Measurements from ENCODE around the gene SMIM23. TPM values are rescaled to one million over a fixed set of nuclear protein-coding genes. Genes with fewer than 3 reads are reported as not detected.

The SMIM23 gene
- polyA plus RNA-seq, 1 of the 3 experiments (the other 2 are of a cell fraction), result not detected

DNA sequence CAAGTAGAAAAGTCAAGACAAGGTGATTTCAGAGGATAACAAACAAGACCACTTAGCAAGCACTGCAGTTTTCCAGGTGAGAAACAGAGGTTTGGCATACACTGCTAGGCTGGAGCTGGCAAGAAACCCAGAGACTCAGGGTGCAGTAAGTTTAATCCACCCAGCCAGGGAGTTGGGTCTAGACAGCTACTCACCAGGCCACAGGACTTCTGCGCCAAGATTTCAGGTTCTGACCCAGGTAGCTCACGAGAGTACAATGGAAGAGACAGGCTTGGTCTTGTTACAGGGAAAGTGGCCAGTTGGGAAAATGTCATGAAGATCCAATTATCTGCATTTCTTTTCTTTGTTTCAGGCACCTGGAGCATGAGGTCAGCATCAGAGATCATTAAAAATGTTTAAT lies 9.8 kb downstream of the SMIM23 start:
- H3K9me2 ChIP-seq, result no peaks in the 10 kb centered on the region

DNA sequence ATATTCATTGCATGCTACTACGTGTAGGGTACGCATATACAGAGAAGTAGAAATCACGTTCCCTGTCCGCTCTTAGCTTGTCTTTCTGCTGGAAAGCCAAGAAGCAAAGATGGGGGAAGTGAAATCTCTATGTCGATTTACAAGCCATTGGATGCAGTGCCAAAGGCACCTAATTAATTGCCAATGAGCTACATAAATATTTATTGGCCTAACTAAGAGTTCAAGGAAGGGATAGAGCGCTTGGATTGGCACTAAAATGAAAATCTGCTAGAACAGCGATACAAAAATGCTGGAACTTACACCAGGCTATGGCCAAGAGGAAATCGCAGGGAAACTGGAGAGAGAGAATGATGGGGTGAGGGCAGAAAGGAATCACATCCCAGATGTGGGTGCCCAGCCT lies 10.8 kb downstream of the SMIM23 start:
- POLR2A ChIA-PET, result no interaction called here
- Histone ChIP-seq H3K36me3 (replicated peaks in 1 of 2; ENCODE audit: control insufficient read depth in 1 of 2, insufficient read depth in 2 of 2, low read length in 1 of 2) (no peaks in the 10 kb centered on the region), H3K27me3 (ENCODE audit: insufficient read depth) (no peaks in the 10 kb centered on the region), H3K79me2 (ENCODE audit: insufficient read depth) (no peaks in the 10 kb centered on the region), H3K9ac (no peak overlapping the region), H2AFZ (ENCODE audit: low read depth) (no peak overlapping the region), H3K9me3 (no peaks in the 10 kb centered on the region), H4K20me1 (ENCODE audit: insufficient read depth) (no peaks in the 10 kb centered on the region), H3K4me1 (ENCODE audit: control insufficient read depth in 1 of 2, insufficient read depth in 2 of 2, low read depth in 1 of 2, low read length in 1 of 2) (no peaks in the 10 kb centered on the region), H3K4me2 (no peak overlapping the region), H3K27ac (ENCODE audit: low read depth in 2 of 2, low read length in 1 of 2) (no peak overlapping the region), H3F3A (replicated peaks; ENCODE audit: insufficient read depth) (no peaks in the 10 kb centered on the region), H3K4me3 (ENCODE audit: low read depth in 2 of 2, low read length in 1 of 2) (no peak overlapping the region), H3K9me2 (no peaks in the 10 kb centered on the region)
- WGBS (ENCODE audit: low lambda C conversion rate), result 57% methylated on average over 8 of the region's 8 CpGs
- TF ChIP-seq, protein P1, sequence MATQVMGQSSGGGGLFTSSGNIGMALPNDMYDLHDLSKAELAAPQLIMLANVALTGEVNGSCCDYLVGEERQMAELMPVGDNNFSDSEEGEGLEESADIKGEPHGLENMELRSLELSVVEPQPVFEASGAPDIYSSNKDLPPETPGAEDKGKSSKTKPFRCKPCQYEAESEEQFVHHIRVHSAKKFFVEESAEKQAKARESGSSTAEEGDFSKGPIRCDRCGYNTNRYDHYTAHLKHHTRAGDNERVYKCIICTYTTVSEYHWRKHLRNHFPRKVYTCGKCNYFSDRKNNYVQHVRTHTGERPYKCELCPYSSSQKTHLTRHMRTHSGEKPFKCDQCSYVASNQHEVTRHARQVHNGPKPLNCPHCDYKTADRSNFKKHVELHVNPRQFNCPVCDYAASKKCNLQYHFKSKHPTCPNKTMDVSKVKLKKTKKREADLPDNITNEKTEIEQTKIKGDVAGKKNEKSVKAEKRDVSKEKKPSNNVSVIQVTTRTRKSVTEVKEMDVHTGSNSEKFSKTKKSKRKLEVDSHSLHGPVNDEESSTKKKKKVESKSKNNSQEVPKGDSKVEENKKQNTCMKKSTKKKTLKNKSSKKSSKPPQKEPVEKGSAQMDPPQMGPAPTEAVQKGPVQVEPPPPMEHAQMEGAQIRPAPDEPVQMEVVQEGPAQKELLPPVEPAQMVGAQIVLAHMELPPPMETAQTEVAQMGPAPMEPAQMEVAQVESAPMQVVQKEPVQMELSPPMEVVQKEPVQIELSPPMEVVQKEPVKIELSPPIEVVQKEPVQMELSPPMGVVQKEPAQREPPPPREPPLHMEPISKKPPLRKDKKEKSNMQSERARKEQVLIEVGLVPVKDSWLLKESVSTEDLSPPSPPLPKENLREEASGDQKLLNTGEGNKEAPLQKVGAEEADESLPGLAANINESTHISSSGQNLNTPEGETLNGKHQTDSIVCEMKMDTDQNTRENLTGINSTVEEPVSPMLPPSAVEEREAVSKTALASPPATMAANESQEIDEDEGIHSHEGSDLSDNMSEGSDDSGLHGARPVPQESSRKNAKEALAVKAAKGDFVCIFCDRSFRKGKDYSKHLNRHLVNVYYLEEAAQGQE (IDR thresholded peaks at IDR 0.05; ENCODE audit: low read depth, low read length), result no peak
- no peak for TF ChIP-seq TEAD4 (IDR thresholded peaks at IDR 0.05; ENCODE audit: borderline replicate concordance, insufficient read depth)
- TF ChIP-seq, protein P2, sequence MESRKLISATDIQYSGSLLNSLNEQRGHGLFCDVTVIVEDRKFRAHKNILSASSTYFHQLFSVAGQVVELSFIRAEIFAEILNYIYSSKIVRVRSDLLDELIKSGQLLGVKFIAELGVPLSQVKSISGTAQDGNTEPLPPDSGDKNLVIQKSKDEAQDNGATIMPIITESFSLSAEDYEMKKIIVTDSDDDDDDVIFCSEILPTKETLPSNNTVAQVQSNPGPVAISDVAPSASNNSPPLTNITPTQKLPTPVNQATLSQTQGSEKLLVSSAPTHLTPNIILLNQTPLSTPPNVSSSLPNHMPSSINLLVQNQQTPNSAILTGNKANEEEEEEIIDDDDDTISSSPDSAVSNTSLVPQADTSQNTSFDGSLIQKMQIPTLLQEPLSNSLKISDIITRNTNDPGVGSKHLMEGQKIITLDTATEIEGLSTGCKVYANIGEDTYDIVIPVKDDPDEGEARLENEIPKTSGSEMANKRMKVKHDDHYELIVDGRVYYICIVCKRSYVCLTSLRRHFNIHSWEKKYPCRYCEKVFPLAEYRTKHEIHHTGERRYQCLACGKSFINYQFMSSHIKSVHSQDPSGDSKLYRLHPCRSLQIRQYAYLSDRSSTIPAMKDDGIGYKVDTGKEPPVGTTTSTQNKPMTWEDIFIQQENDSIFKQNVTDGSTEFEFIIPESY (IDR thresholded peaks at IDR 0.05; ENCODE audit: borderline replicate concordance, low read depth), result no peak
- no peak for TF ChIP-seq POLR2AphosphoS5 (IDR thresholded peaks at IDR 0.05; ENCODE audit: low read depth, low read length)
- TF ChIP-seq, protein P3, sequence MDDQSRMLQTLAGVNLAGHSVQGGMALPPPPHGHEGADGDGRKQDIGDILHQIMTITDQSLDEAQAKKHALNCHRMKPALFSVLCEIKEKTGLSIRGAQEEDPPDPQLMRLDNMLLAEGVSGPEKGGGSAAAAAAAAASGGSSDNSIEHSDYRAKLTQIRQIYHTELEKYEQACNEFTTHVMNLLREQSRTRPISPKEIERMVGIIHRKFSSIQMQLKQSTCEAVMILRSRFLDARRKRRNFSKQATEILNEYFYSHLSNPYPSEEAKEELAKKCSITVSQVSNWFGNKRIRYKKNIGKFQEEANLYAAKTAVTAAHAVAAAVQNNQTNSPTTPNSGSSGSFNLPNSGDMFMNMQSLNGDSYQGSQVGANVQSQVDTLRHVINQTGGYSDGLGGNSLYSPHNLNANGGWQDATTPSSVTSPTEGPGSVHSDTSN (IDR thresholded peaks at IDR 0.05), result no peak
- TF ChIP-seq, protein P4, sequence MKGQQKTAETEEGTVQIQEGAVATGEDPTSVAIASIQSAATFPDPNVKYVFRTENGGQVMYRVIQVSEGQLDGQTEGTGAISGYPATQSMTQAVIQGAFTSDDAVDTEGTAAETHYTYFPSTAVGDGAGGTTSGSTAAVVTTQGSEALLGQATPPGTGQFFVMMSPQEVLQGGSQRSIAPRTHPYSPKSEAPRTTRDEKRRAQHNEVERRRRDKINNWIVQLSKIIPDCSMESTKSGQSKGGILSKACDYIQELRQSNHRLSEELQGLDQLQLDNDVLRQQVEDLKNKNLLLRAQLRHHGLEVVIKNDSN (IDR thresholded peaks at IDR 0.05; ENCODE audit: borderline replicate concordance, low read depth), result no peak
- no peak for TF ChIP-seq JUND (IDR thresholded peaks at IDR 0.05)
- no peak for TF ChIP-seq TCF12 (IDR thresholded peaks at IDR 0.05)
- TF ChIP-seq, protein P5, sequence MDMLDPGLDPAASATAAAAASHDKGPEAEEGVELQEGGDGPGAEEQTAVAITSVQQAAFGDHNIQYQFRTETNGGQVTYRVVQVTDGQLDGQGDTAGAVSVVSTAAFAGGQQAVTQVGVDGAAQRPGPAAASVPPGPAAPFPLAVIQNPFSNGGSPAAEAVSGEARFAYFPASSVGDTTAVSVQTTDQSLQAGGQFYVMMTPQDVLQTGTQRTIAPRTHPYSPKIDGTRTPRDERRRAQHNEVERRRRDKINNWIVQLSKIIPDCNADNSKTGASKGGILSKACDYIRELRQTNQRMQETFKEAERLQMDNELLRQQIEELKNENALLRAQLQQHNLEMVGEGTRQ (IDR thresholded peaks at IDR 0.05; ENCODE audit: borderline replicate concordance, low read depth, low read length), result no peak
- no peak for TF ChIP-seq FOXJ3 (CRISPR knock-in tag; IDR thresholded peaks at IDR 0.05)
- TF ChIP-seq RFX5 (IDR thresholded peaks at IDR 0.05; ENCODE audit: low read length), result no peak
- no peak for TF ChIP-seq SIN3A (IDR thresholded peaks at IDR 0.05; ENCODE audit: borderline replicate concordance, low read depth, low read length)
- no peak for TF ChIP-seq CHD2 (IDR thresholded peaks at IDR 0.05; ENCODE audit: low read length, partially characterized antibody)
- DNase-seq, result no peak
- CTCF ChIA-PET, result no interaction called here

More for the DNA sequence above, 9.8 kb downstream of the SMIM23 start:
- Histone ChIP-seq H3K27ac (ENCODE audit: low read depth in 2 of 2, low read length in 1 of 2) (no peak overlapping the region), H3K79me2 (ENCODE audit: insufficient read depth) (no peaks in the 10 kb centered on the region), H3F3A (replicated peaks; ENCODE audit: insufficient read depth) (no peaks in the 10 kb centered on the region), H3K9me3 (no peaks in the 10 kb centered on the region), H3K9ac (no peak overlapping the region), H4K20me1 (ENCODE audit: insufficient read depth) (no peaks in the 10 kb centered on the region), H3K4me3 (ENCODE audit: low read depth in 2 of 2, low read length in 1 of 2) (no peak overlapping the region), H2AFZ (ENCODE audit: low read depth) (no peak overlapping the region), H3K27me3 (ENCODE audit: insufficient read depth) (no peaks in the 10 kb centered on the region), H3K4me2 (no peak overlapping the region), H3K4me1 (ENCODE audit: control insufficient read depth in 1 of 2, insufficient read depth in 2 of 2, low read depth in 1 of 2, low read length in 1 of 2) (no peaks in the 10 kb centered on the region), H3K36me3 (replicated peaks in 1 of 2; ENCODE audit: control insufficient read depth in 1 of 2, insufficient read depth in 2 of 2, low read length in 1 of 2) (no peaks in the 10 kb centered on the region)
- DNase-seq, result no peak
- ChIA-PET CTCF (interaction anchor here (0.9 to 1.2 kb wide), 2 partner anchors 17 to 37 kb away, joined by 3 to 4 read pairs; no protein-coding TSS in a partner anchor), POLR2A (no interaction called here)
- TF ChIP-seq MXI1 (IDR thresholded peaks at IDR 0.05; ENCODE audit: low read depth, low read length) (no peak), GATA2 (CRISPR knock-in tag; IDR thresholded peaks at IDR 0.05) (no peak)
- WGBS (ENCODE audit: low lambda C conversion rate), result 20% methylated on average over 2 of the region's 2 CpGs
